HL-60 (cell line): ENCODE measurements around the gene LAG3.

Experiments
- GABPA ChIP-seq: IDR thresholded peaks from 2 replicates; pipeline ENCODE4 v1.6.1; 2012; ENCODE audit warnings: low read depth
- POLR2AphosphoS5 ChIP-seq: IDR thresholded peaks from 2 replicates; pipeline ENCODE4 v1.6.1; 2012; ENCODE audit warnings: low read depth
- SPI1 ChIP-seq: IDR thresholded peaks from 2 replicates; pipeline ENCODE4 v1.6.1; 2012; ENCODE audit warnings: low read depth, mild to moderate bottlenecking, borderline replicate concordance
- TF ChIP-seq, protein P1 (sequence below): IDR thresholded peaks from one replicate; pipeline ENCODE4 v1.5.1; 2011; ENCODE audit warnings: low read length, control low read depth, inconsistent platforms; ENCODE audit not compliant: insufficient read depth

- no peak for TF ChIP-seq POLR2AphosphoS5
- no peak for TF ChIP-seq SPI1
- TF ChIP-seq, protein P1, sequence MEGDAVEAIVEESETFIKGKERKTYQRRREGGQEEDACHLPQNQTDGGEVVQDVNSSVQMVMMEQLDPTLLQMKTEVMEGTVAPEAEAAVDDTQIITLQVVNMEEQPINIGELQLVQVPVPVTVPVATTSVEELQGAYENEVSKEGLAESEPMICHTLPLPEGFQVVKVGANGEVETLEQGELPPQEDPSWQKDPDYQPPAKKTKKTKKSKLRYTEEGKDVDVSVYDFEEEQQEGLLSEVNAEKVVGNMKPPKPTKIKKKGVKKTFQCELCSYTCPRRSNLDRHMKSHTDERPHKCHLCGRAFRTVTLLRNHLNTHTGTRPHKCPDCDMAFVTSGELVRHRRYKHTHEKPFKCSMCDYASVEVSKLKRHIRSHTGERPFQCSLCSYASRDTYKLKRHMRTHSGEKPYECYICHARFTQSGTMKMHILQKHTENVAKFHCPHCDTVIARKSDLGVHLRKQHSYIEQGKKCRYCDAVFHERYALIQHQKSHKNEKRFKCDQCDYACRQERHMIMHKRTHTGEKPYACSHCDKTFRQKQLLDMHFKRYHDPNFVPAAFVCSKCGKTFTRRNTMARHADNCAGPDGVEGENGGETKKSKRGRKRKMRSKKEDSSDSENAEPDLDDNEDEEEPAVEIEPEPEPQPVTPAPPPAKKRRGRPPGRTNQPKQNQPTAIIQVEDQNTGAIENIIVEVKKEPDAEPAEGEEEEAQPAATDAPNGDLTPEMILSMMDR: no peak
- no peak for TF ChIP-seq GABPA
These were observed 47.0 kb upstream of the LAG3 start for GRCh38 chr12:6725350-6725749.
